NCI-H510A (cell line): ENCODE data around the gene CLIC6.

Experiments used
- DNase-seq: peaks from one replicate; lab custom pipeline; 2025; lab: John Stamatoyannopoulos, UW

CLIC6 gene

GRCh38 chr21:34668803-34669148 is at the start of gene CLIC6:
Gene CLIC6 (plus strand): TSS chr21:34668994. CDS start chr21:34669389, 395 bp downstream.
- no peak for DNase-seq

- DNase-seq: no peak
These were observed 48.7 kb upstream of the CLIC6 start for GRCh38 chr21:34619841-34620665.

DNA sequence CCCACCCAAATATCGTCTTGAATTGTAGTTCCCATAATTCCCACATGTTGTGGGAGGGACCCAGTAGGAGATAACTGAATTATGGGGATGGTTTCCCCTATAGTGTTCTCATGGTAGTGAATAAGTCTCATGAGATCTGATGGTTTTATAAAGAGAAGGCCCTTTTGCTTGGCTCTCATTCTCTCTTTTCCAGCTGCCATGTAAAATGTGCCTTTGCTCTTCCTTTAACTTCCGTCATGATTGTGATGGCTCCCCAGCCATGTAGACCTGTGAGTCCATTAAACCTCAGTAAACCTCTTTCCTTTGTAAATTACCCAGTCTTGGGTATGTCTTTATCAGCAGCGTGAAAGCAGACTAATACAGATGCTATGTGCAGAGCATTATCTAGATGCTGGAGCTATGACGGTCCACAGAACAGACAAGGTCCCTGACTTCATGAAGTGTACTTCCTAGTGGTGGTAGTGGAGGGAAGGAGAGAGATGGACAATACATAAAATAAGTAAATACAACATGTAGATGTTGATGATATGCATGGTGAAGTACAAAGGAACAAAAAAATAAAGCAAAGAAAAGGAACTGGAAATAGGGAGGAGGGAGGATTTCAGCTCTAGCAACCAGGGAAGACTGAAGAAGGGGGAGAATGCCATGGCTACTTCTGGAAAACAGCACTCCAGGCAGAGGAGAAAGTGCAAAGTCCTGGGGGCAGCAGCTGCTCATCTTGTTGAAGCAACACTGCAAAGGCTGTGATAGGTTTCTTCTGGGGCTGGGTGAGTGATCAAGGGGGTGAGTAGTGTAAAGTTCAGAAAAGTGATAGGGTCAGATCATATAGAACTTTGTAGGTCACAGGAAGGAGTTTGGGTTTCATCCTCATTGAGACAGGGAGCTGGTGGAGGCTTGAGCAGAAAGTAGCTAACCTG is 47.1 kb upstream of the CLIC6 start:
- DNase-seq: no peak

DNA sequence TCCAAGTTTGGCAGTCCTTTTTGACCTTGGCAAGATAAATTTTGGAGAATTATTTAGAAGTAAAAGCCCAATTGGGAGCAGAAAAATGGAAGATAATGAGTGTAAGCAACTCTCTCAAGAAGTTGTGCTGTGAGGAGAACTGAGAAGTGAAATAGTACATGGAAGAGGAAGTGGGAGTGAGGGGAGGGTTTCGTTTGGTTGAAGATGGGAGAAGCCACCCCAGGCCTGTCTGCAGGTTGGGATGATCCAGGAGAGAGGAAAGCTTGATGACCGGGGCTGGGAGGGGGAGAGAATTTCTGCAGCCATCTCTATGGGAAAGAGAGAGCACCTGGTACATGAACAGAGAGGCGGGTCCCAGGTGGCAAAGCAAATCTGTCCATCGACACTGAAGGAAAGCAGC is 45.3 kb upstream of the CLIC6 start:
- no peak for DNase-seq

DNA sequence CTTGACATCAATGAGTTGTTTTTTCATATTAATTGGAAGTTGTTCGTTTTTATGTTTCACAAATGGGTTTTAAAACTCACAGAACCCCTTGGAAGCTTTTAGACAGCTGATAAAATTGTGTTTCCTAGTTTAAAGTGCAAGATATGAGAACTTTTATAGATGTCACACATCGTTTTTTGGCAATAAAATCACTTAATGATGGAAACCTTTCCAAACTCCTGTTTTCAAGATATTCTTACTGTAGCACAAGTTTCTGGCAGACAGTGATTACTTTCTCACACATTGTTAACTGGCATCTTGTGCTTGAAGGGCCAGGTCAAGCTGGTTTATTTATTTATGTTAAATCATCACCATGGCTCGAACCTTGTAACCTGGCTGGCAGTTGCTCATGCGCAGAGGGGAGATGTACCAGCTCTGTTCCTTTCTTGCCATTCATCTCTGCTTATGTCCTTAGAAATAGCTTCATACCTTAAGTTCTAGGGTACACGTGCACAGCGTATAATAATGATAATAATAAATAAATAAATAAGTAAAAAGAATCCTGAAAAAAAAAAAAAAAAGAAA is 43.7 kb upstream of the CLIC6 start:
- DNase-seq: no peak

GRCh38 chr21:34626131-34626530 is 42.7 kb upstream of the CLIC6 start:
- DNase-seq: no peak

DNA sequence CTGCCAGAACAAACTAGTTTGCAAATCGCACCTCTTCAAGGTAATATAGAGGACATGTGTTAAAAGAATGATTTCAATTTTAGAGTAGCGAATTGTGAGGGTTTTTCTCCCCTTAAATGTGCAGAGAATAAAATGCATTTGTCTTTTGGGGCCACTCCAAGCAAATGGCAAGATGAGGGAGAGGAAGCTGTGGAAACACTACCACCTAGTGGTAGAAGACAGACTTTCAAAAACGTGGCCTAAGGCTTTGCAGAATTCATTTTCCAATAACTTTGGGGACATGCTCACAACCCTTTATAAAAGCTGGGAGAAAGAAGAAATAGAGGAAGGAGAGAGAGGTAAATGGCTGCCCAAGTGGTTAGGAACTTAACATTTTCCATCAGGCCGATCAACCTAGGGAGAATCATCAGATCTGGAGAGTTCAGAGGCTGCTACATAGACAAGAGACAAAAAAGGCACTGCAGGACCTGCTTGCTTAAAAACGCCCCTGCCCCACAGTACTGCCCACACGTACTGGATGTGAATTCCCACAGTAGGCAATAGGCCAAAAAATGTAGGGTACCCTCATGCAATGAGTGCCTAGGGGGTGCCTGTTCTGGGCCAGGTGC is 38.2 kb upstream of the CLIC6 start:
- DNase-seq: no peak

DNA sequence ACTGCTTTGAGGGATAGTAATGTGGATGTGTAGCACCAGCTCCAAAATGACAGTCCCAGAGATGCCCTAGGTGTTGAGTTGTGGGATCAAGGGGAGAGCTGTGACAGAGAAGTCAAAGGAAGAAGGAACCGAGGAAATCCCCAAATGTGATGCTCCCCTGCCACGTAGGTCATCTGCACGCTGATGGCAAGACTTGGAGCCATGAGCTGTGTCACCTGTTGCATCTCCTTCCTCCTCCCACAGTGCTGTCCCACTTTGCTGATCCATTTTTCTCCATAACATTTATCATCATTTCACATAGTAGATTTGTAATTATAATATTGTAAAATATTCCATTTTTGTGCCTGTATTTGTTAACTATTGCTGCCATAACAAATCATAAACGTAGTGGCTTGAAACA is 36.3 kb upstream of the CLIC6 start:
- no peak for DNase-seq

DNA sequence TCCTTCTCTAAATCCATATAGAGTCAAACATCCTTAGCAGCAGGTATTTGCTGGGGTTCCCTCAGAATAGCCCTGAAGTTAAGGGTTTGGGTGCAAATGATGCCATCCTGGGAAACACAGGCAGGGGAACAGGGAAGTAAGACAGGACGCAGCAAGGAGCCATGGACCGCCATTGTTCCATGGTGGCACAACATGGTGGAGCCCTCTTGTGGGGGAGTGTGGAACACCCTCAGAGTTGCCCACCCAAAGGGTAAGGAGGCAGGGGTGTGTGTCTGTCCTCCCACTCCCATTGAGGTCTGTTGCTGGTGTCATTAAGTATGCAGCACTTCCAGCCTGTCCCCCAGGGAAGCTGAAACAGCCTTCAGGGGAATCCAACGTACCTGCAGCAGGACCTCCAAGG is 33.5 kb upstream of the CLIC6 start:
- no peak for DNase-seq

- DNase-seq: no peak
These were observed 31.8 kb upstream of the CLIC6 start for GRCh38 chr21:34636961-34637360.

GRCh38 chr21:34639250-34639649 is 29.5 kb upstream of the CLIC6 start:
- no peak for DNase-seq

- DNase-seq: no peak
These were observed 28.7 kb upstream of the CLIC6 start for GRCh38 chr21:34639882-34640788.

DNA sequence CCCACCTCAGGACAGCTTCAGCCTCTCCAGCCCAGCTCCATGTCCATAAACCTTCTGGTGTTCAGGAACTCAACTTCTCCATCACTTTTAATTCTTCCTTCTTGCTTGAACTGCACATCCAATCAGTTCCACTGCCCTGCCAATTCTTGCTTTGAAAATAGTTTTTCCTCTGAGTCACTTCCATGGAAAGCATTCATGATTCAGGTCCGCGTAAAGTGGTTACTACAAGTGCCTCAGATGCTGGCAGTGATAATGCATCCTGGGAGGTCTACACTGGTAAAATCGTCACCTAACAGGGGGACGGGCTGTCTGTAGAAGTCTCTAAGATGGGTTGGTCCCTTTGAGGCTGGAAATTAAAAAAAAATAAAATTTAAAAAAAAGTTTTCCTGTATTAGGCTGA is 27.9 kb upstream of the CLIC6 start:
- DNase-seq: no peak

DNA sequence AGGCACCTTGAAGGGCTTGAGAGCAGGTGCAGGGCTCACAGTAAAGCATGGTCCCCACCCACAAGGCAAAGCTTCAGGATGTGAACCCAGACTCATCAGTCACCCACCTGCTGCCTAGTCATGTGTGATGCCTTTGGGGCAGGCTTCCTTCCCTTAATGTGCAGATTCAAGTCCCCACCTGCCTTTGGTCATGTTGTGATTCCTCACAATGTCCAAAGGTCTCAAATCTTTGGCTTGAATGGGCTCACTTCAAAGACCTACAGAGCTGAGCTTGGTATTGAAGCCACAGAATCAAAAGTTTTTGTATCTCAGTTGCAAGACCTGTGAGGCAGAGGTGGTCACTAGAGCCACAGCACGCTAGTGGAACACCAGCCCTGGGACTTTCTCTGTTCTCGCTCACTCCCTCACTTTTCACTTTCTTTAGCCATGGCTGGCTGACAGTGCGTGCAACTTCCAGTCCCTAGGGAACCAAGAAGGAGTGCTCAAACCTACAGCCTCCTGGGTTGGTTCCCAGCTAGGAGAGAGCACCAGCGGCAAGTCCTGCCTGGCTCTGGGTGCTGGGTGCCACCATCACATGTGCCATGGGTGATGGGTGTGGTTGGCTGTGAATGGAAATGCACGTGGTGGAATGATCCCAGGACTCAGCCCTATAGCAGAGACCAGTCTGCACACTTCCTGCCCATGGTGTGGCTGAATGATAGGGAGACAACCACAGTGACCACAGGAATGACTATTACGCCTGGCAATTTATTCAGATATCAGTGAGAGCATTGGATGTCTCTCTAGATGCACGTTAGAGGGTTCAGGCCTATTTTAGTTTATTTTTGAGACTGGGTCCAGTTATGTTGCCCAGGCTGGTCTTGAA is 26.4 kb upstream of the CLIC6 start:
- no peak for DNase-seq

GRCh38 chr21:34644825-34645224 is 24.0 kb upstream of the CLIC6 start:
- DNase-seq: no peak

GRCh38 chr21:34647555-34647954 is 21.2 kb upstream of the CLIC6 start:
- no peak for DNase-seq

DNA sequence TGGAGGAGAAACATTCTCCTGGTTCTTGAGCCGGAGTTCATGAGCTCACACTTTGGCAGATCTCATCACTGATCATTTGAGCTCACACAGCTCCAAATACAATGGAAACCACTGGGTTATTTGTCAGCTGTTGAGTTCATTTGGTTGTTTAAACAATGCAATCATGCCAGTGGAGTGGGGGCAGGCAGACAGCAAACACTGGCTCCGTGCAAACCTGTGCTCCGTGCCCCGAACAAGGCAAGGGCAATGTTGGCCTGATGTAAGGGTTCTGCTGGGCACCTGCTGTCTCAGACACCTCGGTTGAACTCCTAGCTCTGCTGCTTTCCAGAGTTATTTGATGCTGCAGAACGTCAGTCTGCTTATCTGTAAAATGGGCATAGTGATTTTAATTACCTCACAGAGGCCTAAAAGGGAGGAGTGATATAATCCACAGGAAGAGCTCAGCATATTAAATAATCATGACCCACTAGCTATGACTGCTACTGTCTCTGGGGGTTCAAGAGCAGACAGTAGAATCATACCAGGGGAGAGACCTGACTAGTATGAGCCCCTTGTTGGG is 20.0 kb upstream of the CLIC6 start:
- peak; percentile 58 for DNase-seq

DNA sequence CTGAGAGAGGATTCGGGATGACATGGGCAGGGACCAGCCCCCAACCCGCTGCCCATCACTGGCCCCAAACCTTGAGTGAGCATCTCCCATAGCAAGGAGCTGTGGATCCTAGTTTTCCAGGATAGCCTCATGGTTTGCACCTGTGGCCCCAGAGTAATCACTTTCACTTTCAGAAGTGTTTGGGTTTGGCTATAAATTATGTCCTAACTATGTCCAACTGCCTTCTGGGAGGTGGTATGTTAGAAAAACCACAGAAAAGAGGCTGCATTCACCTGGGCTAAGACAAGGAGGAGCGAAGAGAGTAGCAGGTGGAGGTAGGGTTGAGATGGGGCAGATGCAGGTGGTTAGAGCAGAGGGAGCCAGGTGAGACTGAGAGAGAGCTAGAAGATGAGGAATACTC is 19.4 kb upstream of the CLIC6 start:
- peak; percentile 52 for DNase-seq

GRCh38 chr21:34650861-34651431 is 17.8 kb upstream of the CLIC6 start:
- no peak for DNase-seq

GRCh38 chr21:34651642-34652041 is 17.2 kb upstream of the CLIC6 start:
- DNase-seq: no peak
